Measurements from ENCODE around the gene MYPN.

The MYPN gene

DNA sequence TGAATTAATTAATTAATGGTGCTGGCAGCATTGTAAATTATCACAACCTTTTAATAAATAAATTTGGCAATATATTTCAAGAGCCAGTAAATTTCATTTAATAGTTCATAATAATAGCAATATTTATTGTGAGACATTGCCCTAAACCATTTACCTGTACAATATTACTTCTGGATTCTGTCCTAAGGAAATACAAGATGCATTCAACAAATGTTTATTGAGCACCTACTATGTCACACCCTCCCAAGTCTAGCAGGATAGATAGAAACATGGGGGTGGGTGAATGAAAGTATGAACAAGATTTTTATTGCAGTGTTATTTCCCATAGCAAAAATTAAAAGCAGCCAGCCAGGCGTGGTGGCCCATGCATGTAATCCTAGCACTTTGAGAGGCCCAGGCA, 29.9 kb upstream of the MYPN start:
- Histone ChIP-seq H3K9ac (ENCODE audit: low read length) (no peak overlapping the region), H3K27me3 (ENCODE audit: control insufficient read depth, insufficient read depth, low read length) (no peaks in the 10 kb centered on the region), H3K4me3 (ENCODE audit: low read depth, low read length) (no peak overlapping the region)

DNA sequence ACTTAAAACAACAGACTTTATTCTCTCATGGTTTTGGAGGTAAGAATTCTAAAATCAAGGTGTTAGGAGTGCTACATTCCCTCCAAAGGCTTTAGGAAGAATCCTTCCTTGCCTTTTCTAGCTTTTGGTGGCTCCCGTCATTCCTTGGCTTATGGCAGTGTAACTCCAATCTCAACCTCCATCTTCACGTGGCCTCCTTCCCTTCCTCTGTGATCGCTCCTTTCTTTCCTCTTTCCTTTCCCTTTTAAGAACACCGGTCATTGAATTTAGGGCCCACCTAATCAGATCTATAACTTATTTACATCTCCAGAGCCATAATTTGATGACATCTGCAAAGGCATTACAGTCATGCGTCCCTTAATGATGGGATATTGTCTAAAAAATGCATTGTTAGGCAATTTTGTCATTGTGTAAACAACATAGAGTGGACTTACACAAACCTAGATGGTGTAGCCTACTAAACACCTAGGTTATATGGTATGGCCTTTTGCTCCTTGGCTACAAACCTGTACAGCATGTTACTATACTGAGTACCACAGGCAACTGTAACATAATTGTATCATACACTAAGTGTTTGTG, 28.3 kb upstream of the MYPN start:
- Histone ChIP-seq H3K27me3 (ENCODE audit: control insufficient read depth, insufficient read depth, low read length) (no peaks in the 10 kb centered on the region), H3K4me1 (ENCODE audit: control insufficient read depth, insufficient read depth, low read length) (peaks cover 7% of the 10 kb centered on the region; the same call in 1 of the 2 replicates), H3K27ac (ENCODE audit: low read depth, low read length) (no peak overlapping the region), H3K4me3 (ENCODE audit: low read depth, low read length) (no peak overlapping the region), H3K9me3 (ENCODE audit: control insufficient read depth, insufficient read depth, low read depth, low read length) (no peaks in the 10 kb centered on the region), H3K36me3 (ENCODE audit: control insufficient read depth, insufficient read depth, low read length) (no peaks in the 10 kb centered on the region), H3K9ac (ENCODE audit: low read length) (no peak overlapping the region)

More for the DNA sequence above, 29.9 kb upstream of the MYPN start:
- Histone ChIP-seq H3K4me1 (ENCODE audit: control insufficient read depth, insufficient read depth, low read length) (peaks cover 12% of the 10 kb centered on the region), H3K27ac (ENCODE audit: low read depth, low read length) (no peak overlapping the region), H3K36me3 (ENCODE audit: control insufficient read depth, insufficient read depth, low read length) (no peaks in the 10 kb centered on the region), H3K9me3 (ENCODE audit: control insufficient read depth, insufficient read depth, low read depth, low read length) (no peaks in the 10 kb centered on the region)

DNA sequence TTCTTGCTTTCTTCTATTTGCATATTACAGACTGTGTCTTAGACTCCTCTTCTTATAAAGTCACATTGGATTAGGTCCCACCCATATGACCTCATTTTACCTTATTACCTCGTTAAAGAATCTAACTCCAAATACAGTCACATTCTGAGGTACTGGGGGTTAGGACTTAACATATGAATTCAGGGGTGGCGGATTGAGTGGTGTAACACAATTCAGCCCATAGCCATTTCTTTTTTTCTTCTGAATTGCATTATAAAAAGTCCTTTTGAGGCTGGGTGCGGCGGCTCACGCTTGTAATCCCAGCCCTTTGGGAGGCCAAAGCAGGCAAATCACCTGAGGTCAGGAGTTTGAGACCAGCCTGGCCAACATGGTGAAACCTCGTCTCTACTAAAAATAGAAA, 27.4 kb upstream of the MYPN start:
- Histone ChIP-seq H3K4me3 (ENCODE audit: low read depth, low read length) (no peak overlapping the region), H3K9ac (ENCODE audit: low read length) (no peak overlapping the region)

DNA sequence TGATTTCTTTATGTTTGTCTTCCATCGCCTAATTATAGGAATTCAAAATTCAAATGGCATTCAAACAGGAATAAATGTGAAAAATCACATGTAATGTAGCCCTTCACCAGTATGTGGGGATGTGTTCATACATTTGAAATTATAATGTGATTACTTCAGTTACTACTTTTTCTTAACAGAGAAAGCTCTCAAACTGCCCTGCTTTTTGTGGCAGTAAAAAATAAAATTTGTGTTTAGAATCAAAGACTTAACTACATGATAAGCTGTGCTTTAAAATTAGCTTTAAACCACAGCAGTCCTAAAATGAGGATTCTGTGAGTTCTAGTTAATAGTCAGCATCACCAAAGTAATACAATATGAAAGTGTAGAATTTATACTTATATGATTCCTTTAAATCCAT, 26.4 kb upstream of the MYPN start:
- Histone ChIP-seq H3K36me3 (ENCODE audit: control insufficient read depth, insufficient read depth, low read length) (no peaks in the 10 kb centered on the region), H3K27ac (ENCODE audit: low read depth, low read length) (no peak overlapping the region), H3K4me1 (ENCODE audit: control insufficient read depth, insufficient read depth, low read length) (peaks cover 16% of the 10 kb centered on the region), H3K4me3 (ENCODE audit: low read depth, low read length) (no peak overlapping the region), H3K9ac (ENCODE audit: low read length) (no peak overlapping the region), H3K9me3 (ENCODE audit: control insufficient read depth, insufficient read depth, low read depth, low read length) (no peaks in the 10 kb centered on the region), H3K27me3 (ENCODE audit: control insufficient read depth, insufficient read depth, low read length) (no peaks in the 10 kb centered on the region)

More for the DNA sequence above, 27.4 kb upstream of the MYPN start:
- H3K36me3 ChIP-seq (ENCODE audit: control insufficient read depth, insufficient read depth, low read length): no peaks in the 10 kb centered on the region
- no peaks in the 10 kb centered on the region for H3K27me3 ChIP-seq (ENCODE audit: control insufficient read depth, insufficient read depth, low read length)
- peaks cover 10% of the 10 kb centered on the region; the same call in 1 of the 2 replicates for H3K4me1 ChIP-seq (ENCODE audit: control insufficient read depth, insufficient read depth, low read length)
- no peak overlapping the region for H3K27ac ChIP-seq (ENCODE audit: low read depth, low read length)
- H3K9me3 ChIP-seq (ENCODE audit: control insufficient read depth, insufficient read depth, low read depth, low read length): no peaks in the 10 kb centered on the region

DNA sequence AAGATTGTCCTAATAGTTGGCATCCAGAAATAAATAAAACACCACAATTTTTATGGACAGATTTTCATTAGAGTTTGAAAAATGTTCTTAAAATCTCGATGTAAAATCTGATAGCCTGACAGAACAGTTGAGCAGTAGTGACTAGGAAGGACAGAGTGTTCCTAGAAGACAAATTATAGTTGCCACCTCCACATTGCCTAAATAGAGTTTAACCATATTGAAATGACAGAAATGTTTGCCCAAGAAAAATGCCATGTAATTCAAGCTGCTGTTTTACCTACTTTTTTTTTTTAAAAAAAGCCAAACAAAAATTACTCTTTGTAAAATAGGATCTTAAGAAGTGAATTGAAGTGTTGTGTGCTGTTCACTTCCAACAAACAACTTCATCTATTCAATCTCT, 25.3 kb upstream of the MYPN start:
- no peaks in the 10 kb centered on the region for H3K36me3 ChIP-seq (ENCODE audit: control insufficient read depth, insufficient read depth, low read length)
- H3K27ac ChIP-seq (ENCODE audit: low read depth, low read length): no peak overlapping the region
- no peaks in the 10 kb centered on the region for H3K27me3 ChIP-seq (ENCODE audit: control insufficient read depth, insufficient read depth, low read length)
- no peak overlapping the region for H3K4me3 ChIP-seq (ENCODE audit: low read depth, low read length)
- peaks cover 16% of the 10 kb centered on the region for H3K4me1 ChIP-seq (ENCODE audit: control insufficient read depth, insufficient read depth, low read length)
- no peak overlapping the region for H3K9ac ChIP-seq (ENCODE audit: low read length)
- no peaks in the 10 kb centered on the region for H3K9me3 ChIP-seq (ENCODE audit: control insufficient read depth, insufficient read depth, low read depth, low read length)

DNA sequence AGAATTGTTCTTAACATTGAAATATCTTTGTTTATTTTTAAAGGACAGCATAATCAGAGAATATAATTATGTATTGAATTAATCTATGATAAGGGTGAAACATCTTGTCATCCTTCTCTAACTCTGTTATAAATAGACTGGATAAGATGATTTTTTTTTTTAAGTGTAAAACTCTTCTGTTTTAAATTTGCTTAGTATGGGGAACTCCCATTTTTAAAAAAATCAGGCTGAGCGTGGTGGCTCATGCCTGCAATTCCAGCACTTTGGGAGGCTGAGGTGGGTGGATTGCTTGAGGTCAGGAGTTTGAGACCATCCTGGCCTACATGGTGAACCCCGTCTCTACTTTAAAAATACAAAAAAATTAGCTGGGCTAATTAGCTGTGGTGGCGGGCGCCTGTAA, 24.8 kb upstream of the MYPN start:
- Histone ChIP-seq H3K4me1 (ENCODE audit: control insufficient read depth, insufficient read depth, low read length) (peaks cover 16% of the 10 kb centered on the region), H3K27me3 (ENCODE audit: control insufficient read depth, insufficient read depth, low read length) (no peaks in the 10 kb centered on the region), H3K9ac (ENCODE audit: low read length) (no peak overlapping the region), H3K9me3 (ENCODE audit: control insufficient read depth, insufficient read depth, low read depth, low read length) (no peaks in the 10 kb centered on the region), H3K4me3 (ENCODE audit: low read depth, low read length) (no peak overlapping the region), H3K36me3 (ENCODE audit: control insufficient read depth, insufficient read depth, low read length) (no peaks in the 10 kb centered on the region), H3K27ac (ENCODE audit: low read depth, low read length) (no peak overlapping the region)

DNA sequence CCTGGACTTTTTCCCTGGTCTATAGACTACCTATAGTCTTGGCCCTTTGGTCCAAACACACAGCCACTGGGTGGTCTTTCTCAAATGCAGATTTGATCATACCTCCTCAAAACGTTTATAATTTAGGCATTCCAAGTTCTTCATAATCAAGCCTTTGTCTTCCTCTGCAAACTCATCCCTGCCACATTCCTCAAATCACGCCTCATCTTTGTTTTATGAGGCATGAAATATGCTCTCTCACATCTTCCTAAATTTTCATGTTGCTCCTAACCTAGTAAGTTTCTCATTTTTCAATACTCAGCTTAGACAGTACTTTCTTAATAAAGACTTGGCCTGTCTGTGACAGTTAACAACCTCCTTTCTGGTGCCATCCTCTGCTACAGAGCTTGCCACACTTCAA, 23.3 kb upstream of the MYPN start:
- H3K27ac ChIP-seq (ENCODE audit: low read depth, low read length): no peak overlapping the region
- no peaks in the 10 kb centered on the region for H3K27me3 ChIP-seq (ENCODE audit: control insufficient read depth, insufficient read depth, low read length)
- no peak overlapping the region for H3K9ac ChIP-seq (ENCODE audit: low read length)
- no peaks in the 10 kb centered on the region for H3K36me3 ChIP-seq (ENCODE audit: control insufficient read depth, insufficient read depth, low read length)
- H3K4me1 ChIP-seq (ENCODE audit: control insufficient read depth, insufficient read depth, low read length): peaks cover 16% of the 10 kb centered on the region
- no peak overlapping the region for H3K4me3 ChIP-seq (ENCODE audit: low read depth, low read length)
- no peaks in the 10 kb centered on the region for H3K9me3 ChIP-seq (ENCODE audit: control insufficient read depth, insufficient read depth, low read depth, low read length)

DNA sequence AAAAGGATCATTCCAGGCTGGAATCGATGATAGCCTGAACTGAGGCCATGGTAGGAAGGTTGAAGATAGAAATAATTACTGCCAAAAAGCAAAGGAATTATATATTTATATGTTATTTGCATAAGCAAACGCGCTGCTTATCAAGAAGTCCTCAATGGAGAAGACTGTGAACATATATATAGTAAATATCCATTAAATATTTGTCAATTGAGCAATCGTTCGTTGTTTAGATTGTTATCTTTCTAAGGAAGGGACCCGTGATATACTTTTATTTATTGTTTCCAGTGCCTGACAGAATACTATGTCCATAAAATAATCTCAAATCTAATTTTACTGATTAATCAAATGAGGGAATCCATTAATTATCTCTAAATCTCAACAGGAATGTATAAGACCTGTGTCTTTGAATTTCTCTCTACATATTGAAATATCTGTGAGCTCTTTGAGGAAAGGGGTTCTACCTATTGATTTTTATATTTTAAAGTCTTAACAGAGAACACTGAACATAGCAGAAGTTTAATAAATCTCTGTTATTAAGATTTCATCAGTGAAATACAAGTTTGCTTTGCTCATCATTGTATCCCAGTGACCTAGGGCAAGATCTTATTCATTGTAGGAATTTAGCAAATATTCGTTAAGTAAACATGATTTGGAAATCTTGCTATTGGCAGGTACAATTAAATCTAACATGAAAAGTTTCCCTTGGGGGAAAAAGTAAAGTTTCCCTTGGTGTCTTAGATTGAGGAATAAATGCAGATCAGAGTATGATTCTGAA, 22.2 kb upstream of the MYPN start:
- H3K9me3 ChIP-seq (ENCODE audit: control insufficient read depth, insufficient read depth, low read depth, low read length): no peaks in the 10 kb centered on the region
- H3K27me3 ChIP-seq (ENCODE audit: control insufficient read depth, insufficient read depth, low read length): no peaks in the 10 kb centered on the region
- H3K9ac ChIP-seq (ENCODE audit: low read length): no peak overlapping the region
- H3K36me3 ChIP-seq (ENCODE audit: control insufficient read depth, insufficient read depth, low read length): no peaks in the 10 kb centered on the region
- no peak overlapping the region for H3K27ac ChIP-seq (ENCODE audit: low read depth, low read length)
- peaks cover 14% of the 10 kb centered on the region for H3K4me1 ChIP-seq (ENCODE audit: control insufficient read depth, insufficient read depth, low read length)
- no peak overlapping the region for H3K4me3 ChIP-seq (ENCODE audit: low read depth, low read length)

DNA sequence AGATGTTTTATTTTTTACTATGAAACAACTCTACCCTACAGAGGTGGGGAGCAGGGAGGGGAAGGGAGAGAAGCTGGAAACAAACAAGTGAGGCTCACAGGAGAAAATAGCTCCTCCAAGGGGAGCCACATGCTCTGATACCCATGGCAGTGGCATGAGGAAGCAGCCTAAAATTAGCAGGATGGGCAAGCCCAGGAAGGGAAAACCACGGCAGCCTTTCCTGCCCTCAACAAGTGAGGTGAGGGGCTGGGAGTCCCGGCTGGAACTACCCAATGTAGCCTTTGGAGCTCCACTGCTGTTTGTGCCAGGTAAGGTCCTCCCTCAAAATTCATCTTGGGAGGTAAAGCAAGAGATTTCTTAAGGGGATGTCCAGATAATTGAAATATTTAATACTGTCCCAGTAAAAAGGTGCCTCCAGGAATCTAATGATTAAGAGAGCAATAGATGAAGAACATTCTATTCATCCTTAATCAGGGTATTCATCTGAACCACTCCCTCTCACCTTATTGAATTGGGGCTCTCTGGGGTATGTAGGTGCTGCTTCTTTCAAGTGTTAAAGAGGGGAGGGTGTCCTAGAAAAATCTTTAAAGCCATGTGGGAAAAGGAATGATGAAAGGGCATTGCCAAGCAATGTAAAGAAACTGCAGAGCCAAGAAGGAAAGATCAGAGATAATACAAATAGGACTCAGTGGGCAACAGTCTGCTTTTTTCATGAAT, 21.4 kb upstream of the MYPN start:
- Histone ChIP-seq H3K27me3 (ENCODE audit: control insufficient read depth, insufficient read depth, low read length) (no peaks in the 10 kb centered on the region), H3K9me3 (ENCODE audit: control insufficient read depth, insufficient read depth, low read depth, low read length) (no peaks in the 10 kb centered on the region), H3K9ac (ENCODE audit: low read length) (no peak overlapping the region), H3K36me3 (ENCODE audit: control insufficient read depth, insufficient read depth, low read length) (no peaks in the 10 kb centered on the region), H3K27ac (ENCODE audit: low read depth, low read length) (no peak overlapping the region), H3K4me3 (ENCODE audit: low read depth, low read length) (no peak overlapping the region), H3K4me1 (ENCODE audit: control insufficient read depth, insufficient read depth, low read length) (peaks cover 10% of the 10 kb centered on the region)

DNA sequence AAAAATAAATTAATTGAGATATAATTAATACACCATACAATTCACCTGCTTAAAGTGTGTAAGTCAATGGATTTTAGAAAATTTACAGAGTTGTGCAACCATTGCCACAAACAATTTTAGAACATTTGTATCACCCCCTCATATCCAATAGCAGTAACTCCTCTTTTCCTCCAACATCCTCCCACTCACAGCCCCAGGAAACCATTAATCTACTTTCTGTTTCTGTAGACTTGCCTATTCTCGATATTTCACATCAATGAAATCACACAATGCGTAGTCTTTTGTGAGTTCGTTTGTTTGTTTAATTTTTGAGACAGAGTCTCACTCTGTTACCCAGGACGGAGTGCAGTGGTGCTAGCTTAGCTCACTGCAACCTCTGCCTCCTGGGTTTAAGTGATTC, 20.5 kb upstream of the MYPN start:
- Histone ChIP-seq H3K9me3 (ENCODE audit: control insufficient read depth, insufficient read depth, low read depth, low read length) (no peaks in the 10 kb centered on the region), H3K4me1 (ENCODE audit: control insufficient read depth, insufficient read depth, low read length) (peaks cover 10% of the 10 kb centered on the region), H3K27me3 (ENCODE audit: control insufficient read depth, insufficient read depth, low read length) (no peaks in the 10 kb centered on the region), H3K9ac (ENCODE audit: low read length) (no peak overlapping the region), H3K4me3 (ENCODE audit: low read depth, low read length) (no peak overlapping the region), H3K27ac (ENCODE audit: low read depth, low read length) (no peak overlapping the region), H3K36me3 (ENCODE audit: control insufficient read depth, insufficient read depth, low read length) (no peaks in the 10 kb centered on the region)

DNA sequence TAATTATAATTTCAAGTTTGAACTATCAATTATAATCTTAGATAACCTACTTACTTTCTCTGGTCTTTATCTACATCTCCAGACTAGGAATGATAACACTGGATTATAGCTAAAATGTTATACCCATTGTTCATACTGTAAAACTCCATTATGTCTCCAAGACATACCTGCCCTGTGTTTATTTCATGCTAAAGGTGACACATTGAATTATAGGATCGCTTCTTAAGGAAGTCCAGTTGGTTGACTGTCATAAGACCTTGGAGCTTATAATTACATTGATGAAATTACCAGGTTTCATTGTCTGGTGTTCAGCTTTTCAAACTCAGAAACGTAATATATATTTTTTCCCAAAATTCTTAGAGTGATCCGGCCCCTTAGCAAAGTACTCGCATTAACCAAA, 18.7 kb upstream of the MYPN start:
- no peaks in the 10 kb centered on the region for H3K27me3 ChIP-seq (ENCODE audit: control insufficient read depth, insufficient read depth, low read length)
- no peaks in the 10 kb centered on the region for H3K36me3 ChIP-seq (ENCODE audit: control insufficient read depth, insufficient read depth, low read length)
- no peak overlapping the region for H3K27ac ChIP-seq (ENCODE audit: low read depth, low read length)
- H3K4me3 ChIP-seq (ENCODE audit: low read depth, low read length): no peak overlapping the region
- no peaks in the 10 kb centered on the region for H3K9me3 ChIP-seq (ENCODE audit: control insufficient read depth, insufficient read depth, low read depth, low read length)
- H3K4me1 ChIP-seq (ENCODE audit: control insufficient read depth, insufficient read depth, low read length): peaks cover 10% of the 10 kb centered on the region
- no peak overlapping the region for H3K9ac ChIP-seq (ENCODE audit: low read length)

Measured in HUES6 (cell line).